GM10248 (cell line): ENCODE results near the gene SLC24A3.

ENCODE experiments used
- CTCF ChIA-PET: fragments of 300-600 bp; sonication (Branson Sonifier 250); formaldehyde crosslinking; extraction: SDS; loops from one replicate; lab custom pipeline; 2021; ENCODE audit warnings: antibody characterized with exemption; lab: Yijun Ruan, JAX
- POLR2A ChIA-PET: fragments of 350-650 bp; sonication (Branson Sonifier 250); formaldehyde crosslinking; extraction: SDS; loops from one replicate; lab custom pipeline; 2020; ENCODE audit warnings: antibody characterized with exemption; lab: Yijun Ruan, JAX
- DNase-seq: peaks from one replicate; pipeline ENCODE4 v3.0.0; 2012; ENCODE audit errors: extremely low spot score
- TF ChIP-seq, protein P1 (sequence below): IDR thresholded peaks from 2 replicates; pipeline ENCODE4 v1.5.1; 2012; ENCODE audit warnings: mild to moderate bottlenecking, low read depth; ENCODE audit errors: extremely low read depth, missing control alignments, control extremely low read depth

Gene SLC24A3

GRCh38 chr20:19711126-19711525 is 498.7 kb downstream of the SLC24A3 start:
- no peak for DNase-seq
- POLR2A ChIA-PET, result no interaction called here
- CTCF ChIA-PET, result no interaction called here
- TF ChIP-seq, protein P1, sequence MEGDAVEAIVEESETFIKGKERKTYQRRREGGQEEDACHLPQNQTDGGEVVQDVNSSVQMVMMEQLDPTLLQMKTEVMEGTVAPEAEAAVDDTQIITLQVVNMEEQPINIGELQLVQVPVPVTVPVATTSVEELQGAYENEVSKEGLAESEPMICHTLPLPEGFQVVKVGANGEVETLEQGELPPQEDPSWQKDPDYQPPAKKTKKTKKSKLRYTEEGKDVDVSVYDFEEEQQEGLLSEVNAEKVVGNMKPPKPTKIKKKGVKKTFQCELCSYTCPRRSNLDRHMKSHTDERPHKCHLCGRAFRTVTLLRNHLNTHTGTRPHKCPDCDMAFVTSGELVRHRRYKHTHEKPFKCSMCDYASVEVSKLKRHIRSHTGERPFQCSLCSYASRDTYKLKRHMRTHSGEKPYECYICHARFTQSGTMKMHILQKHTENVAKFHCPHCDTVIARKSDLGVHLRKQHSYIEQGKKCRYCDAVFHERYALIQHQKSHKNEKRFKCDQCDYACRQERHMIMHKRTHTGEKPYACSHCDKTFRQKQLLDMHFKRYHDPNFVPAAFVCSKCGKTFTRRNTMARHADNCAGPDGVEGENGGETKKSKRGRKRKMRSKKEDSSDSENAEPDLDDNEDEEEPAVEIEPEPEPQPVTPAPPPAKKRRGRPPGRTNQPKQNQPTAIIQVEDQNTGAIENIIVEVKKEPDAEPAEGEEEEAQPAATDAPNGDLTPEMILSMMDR, result no peak

DNA sequence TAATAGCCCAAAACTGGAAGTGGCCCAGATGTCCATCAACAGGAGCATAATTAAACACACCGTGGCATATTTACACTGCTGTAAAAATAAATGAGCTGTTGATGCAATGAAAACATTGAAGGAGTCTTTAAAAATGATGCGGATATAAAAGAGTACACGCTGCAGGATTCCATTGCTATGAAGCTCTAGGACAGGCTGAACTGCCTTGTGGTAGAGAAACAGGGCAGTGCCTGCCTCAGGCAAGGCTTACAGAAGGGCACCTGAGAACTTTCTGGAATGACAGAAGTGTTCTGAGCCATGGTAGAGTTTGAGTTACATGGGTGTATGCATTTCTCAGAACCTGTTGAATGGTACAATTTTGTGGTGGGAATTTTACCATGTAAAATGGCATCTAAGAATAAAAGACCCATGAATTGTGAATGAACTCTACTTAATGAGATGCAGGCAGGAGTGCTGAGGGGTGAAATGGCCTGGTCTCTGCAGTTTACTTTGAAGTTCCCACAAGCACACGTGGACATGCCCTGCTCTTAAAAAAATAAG is 500.3 kb downstream of the SLC24A3 start:
- TF ChIP-seq, protein P1, result no peak
- CTCF ChIA-PET, result interaction anchor here (1.2 kb wide), 1 partner anchor 20 kb away, joined by 5 read pairs; no protein-coding TSS in a partner anchor
- POLR2A ChIA-PET, result no interaction called here
- no peak for DNase-seq

DNA sequence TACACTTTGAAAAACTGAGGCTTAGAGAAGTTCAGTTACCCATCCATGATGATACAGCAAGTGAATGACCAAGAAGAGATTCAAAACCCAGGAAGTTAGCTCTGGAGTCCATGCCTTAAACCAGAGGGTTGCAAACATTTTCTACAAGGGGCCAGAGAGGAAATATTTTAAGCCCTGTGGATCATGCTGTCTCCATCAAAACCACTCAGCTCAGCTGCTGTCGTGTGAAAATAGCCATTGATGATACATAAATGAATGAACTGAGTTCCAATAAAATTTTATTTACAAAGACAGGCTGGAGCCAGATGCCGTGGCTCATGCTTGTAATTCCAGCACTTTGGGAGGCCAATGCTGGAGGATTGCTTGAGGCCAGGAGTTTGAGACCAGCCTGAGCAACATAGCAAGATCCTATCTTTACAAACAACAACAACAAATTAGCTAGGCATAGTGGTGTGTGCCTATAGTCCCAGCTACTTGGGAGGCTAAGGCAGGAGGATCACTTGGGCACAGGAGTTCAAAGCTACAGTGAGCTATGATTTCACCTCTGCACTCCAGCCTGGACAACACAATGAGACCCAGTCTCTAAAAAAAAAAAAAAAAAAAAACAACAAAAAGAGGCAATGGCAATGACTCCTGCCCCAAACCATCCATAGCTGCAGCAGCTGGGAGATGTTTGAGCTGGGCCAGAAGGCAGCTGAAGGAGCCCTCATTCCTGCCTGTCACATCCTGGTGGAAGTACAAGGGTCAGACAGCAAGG is 501.6 kb downstream of the SLC24A3 start:
- DNase-seq, result no peak
- POLR2A ChIA-PET, result interaction anchor here (0.7 kb wide), 1 partner anchor 208 kb away, joined by 6 read pairs; no protein-coding TSS in a partner anchor
- TF ChIP-seq, protein P1, result no peak
- CTCF ChIA-PET, result interaction anchor here (0.6 to 1.2 kb wide), 4 partner anchors 8 to 280 kb away, joined by 3 to 5 read pairs (median 3); no protein-coding TSS in a partner anchor

- no peak for DNase-seq
- TF ChIP-seq, protein P1, result no peak
- ChIA-PET POLR2A (interaction anchor here (0.7 kb wide), 1 partner anchor 207 kb away, joined by 6 read pairs; no protein-coding TSS in a partner anchor), CTCF (interaction anchor here (0.6 to 1.2 kb wide), 4 partner anchors 9 to 280 kb away, joined by 3 to 5 read pairs (median 3); no protein-coding TSS in a partner anchor)
Observed at GRCh38 chr20:19714579-19714840, 502.1 kb downstream of the SLC24A3 start.

DNA sequence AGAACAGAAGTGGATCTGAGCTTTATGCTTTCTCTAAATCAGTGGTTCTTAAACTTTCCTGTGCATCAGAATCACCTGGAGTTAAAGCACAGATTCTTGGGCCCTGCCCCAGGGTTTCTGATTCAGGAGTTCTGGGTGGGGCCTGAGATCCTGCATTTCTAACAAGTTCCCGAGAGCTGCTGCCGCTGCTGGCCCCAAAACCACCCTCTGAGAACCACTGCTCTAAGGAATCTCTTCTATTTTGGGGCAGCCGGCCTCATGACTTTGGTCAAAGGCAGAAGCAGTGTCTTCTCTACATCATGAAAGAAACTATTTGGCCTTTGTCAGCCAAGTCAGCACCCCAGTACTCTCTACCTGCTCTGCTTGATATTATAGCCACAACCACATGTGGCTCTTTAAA is 503.5 kb downstream of the SLC24A3 start:
- TF ChIP-seq, protein P1, result no peak
- POLR2A ChIA-PET, result no interaction called here

GRCh38 chr20:19718880-19719279 is 506.4 kb downstream of the SLC24A3 start:
- DNase-seq, result no peak
- POLR2A ChIA-PET, result no interaction called here
- CTCF ChIA-PET, result no interaction called here
- TF ChIP-seq, protein P1, result no peak

More for the DNA sequence above, 503.5 kb downstream of the SLC24A3 start:
- no peak for DNase-seq
- CTCF ChIA-PET, result no interaction called here
